CD4-positive, alpha-beta T cell treated with Interleukin-6 at 100 ng/mL for 8 hours (primary cell): Measurements from ENCODE around the gene ZNF219.

Source experiments
- DNase-seq: peaks from one replicate; pipeline ENCODE4 v3.0.0-alpha.2; 2020; ENCODE audit warnings: mixed read lengths, low spot score

ZNF219 gene

GRCh38 chr14:21069388-21070082, 28.9 kb downstream of the ZNF219 start:
- DNase-seq, result no peak

- DNase-seq, result peak; percentile 59
These were observed 29.7 kb downstream of the ZNF219 start for GRCh38 chr14:21068521-21069387.

GRCh38 chr14:21066882-21067502, 31.5 kb downstream of the ZNF219 start:
- no peak for DNase-seq

GRCh38 chr14:21063479-21063878, 35.0 kb downstream of the ZNF219 start:
- no peak for DNase-seq

- no peak for DNase-seq
These were observed 37.1 kb downstream of the ZNF219 start for GRCh38 chr14:21061347-21061668.

- DNase-seq, result no peak
These were observed 37.7 kb downstream of the ZNF219 start for GRCh38 chr14:21060614-21061346.

DNA sequence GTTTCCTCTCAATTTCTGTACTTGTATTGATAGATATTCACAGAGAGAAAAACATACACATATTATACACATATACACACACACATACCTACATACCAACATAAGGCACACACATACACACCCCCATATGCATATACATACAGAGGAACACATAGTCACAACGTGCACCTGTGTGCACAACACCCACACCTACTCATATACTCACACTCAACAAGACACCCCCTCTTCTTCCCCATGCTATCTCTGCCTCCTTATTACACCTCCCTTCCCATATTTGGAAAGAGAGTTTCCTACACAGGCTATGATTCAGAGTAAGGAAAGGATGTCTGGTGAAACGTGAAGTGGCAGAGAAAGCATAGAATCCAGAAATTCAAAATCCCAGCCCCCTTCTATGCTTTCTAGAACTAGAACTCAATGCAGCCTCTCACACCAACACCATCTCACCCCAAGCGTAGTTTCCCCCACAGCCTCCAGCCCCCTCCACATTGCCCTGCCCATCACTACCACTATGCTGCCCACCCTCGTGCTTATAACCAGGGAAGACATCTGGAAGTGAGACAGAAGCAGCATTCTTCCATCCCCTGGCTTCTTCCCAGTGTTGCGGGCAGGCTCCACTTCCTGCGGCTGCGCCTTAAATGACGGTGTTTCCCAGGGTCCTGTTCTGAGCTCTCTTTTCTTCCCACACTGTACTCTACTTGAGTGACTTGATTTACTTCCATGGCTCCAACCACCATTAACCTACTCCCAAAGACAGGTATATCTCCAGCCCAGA, 38.4 kb downstream of the ZNF219 start:
- DNase-seq, result no peak

DNA sequence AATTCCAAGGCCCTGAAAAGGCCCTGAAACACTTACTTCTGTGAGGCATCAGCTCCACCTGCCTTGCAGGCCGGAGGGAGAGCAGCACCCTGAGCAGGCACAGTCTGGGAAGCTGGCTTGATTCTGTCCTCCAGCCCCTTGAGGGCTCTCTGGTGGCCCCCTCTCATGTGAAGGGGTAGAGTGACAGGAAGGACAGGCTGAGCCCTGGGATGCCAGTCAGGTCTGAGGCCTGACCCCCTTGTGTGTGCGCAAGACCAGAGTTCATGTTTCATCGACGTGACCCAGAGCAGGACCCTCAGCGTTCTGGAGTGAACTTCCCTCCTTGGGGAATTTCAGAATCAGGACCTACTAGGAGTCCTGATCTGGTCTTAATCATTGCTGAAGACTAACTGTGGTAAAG, 39.6 kb downstream of the ZNF219 start:
- DNase-seq, result no peak

DNA sequence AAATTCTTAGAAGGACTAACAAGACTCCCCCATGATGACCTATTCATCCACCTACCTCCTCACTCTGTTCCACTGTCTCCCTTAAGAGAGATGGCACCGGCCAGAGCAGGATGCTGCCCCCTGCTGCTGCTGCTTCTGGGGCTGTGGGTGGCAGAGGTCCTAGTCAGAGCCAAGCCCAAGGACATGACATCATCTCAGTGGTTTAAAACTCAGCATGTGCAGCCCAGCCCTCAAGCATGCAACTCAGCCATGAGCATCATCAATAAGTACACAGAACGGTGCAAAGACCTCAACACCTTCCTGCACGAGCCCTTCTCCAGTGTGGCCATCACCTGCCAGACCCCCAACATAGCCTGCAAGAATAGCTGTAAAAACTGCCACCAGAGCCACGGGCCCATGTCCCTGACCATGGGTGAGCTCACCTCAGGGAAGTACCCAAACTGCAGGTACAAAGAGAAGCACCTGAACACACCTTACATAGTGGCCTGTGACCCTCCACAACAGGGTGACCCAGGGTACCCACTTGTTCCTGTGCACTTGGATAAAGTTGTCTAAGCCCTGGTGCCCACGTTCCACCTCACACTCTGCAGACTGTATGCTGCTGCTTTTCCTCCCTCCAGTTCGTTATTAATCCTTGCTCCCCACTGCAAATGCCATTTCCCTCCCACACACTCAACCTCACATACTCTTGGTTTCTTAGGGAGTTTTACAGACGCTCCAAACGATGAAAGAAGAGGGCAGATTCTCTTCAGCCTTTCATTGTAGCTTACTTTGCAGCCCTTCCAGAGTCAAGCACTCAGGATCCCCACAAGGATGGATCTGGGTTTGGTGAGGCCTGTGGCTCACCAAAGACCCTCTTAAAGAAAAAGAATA, 40.4 kb downstream of the ZNF219 start, which contains the start of gene RNASE8:
Gene RNASE8, plus strand, starts transcription at position 20 of the 873 bp plus-strand sequence. Its CDS starts 71 bp downstream, at position 91.
- no peak for DNase-seq

DNA sequence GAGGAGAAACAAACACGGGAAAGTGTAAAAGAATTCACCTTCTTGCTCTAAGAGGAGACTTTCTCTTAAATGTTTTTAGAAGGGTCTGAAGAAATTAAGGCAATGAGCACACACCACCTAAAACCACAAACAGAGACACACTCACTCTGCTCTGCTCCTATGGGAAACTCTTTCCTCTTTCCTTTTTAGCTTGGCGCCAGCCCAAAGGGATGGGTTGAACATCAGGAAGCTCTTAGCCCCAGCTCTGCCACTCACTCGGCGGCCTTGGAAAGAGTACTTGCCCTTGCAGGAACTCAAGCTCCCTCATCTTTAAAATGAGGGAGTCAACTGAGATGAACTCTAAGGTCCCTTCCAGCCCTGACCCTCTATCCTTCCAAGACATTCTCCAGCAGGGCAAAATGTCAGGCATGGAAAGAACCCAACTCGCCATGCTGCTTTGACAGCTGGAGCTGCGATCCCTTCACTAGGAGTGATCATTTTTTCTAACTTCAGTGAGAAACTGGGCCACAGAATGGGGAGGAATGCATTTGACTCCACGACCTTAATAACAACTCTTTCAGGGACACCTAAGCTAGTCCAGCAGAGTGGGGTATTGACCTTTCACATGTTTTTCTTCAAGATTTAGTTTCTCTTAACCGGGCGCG, 41.8 kb downstream of the ZNF219 start:
- DNase-seq, result no peak

DNA sequence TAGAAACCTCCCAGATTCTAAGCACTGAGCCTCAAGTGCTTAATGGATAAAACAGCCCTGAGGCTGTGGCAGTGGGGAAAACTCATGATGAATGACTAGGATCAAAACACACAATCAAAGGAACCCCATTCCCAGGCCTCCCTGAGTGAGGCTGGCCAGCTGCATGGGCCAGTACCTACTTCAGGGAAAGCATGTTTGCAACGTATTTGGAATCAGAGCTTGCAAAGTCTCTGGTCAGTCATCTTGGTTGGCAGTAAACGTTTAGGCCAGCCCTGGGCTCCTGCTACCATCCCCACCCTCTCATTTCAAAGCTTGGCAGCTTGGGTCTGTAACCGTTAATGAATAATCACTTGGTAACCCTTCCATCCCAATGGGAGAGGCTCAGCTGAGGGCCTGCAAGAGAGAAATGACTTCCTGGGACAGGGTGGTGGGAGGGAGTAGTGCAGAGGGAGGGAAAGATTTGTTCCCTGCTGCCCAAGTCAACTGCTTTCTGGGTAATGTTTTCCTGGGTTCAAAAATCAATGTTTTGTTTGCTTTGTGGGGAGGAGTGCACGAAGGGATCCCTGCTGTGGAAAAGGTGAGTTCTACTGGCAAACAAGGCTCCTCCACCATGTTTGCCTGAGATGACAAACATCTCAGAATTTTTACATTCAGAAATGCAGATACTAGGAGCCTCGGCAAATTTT, 42.9 kb downstream of the ZNF219 start:
- no peak for DNase-seq

- no peak for DNase-seq
These were observed 43.7 kb downstream of the ZNF219 start for GRCh38 chr14:21054768-21055145.

GRCh38 chr14:21054123-21054767, 44.2 kb downstream of the ZNF219 start:
- DNase-seq, result no peak

GRCh38 chr14:21053184-21054122, 45.0 kb downstream of the ZNF219 start:
- DNase-seq, result no peak

GRCh38 chr14:21050597-21050996, 47.9 kb downstream of the ZNF219 start:
- DNase-seq, result no peak

DNA sequence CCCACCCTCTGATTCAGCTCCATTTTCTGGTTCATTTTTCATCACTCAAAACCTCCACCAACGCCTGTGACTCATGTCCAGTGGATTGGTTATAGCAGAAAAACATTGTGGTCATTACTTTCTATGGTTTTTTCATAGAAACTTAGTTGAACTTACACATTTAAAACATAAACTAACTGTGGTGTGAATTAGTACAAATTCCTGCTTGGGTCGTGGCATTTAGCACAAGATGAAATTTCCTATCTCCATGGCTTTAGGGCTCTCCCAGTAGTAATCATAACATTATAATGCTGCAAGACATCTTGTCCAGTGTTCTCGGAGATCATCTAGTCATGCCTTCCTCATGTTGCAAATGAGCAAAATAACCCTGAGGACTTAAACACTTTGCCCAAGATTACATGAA, 49.2 kb downstream of the ZNF219 start:
- DNase-seq, result no peak

GRCh38 chr14:21048638-21049037, 49.8 kb downstream of the ZNF219 start:
- no peak for DNase-seq

GRCh38 chr14:21047378-21047781, 51.1 kb downstream of the ZNF219 start:
- DNase-seq, result no peak
